ENCODE measurements around the gene UNCX.

GRCh38 chr7:1264345-1265280 lies 31.9 kb downstream of the UNCX start:
- TF ChIP-seq POLR2AphosphoS5 (IDR thresholded peaks at IDR 0.05), result no peak
- TF ChIP-seq CTCF (IDR thresholded peaks at IDR 0.05), result no peak
- TF ChIP-seq POLR2A (IDR thresholded peaks at IDR 0.05), result no peak

Measured in stomach (tissue), 4 donors.